ENCODE measurements around the gene FXR1.

The FXR1 gene

GRCh38 chr3:181009225-181009624 is 96.8 kb downstream of the FXR1 start:
- no peak for DNase-seq

- no peak for DNase-seq
These were observed 105.2 kb downstream of the FXR1 start for GRCh38 chr3:181017690-181018089.

- no peak for DNase-seq
These were observed 112.7 kb downstream of the FXR1 start for GRCh38 chr3:181025204-181025603.

GRCh38 chr3:181030948-181031347 is 118.5 kb downstream of the FXR1 start:
- DNase-seq = no peak
